OCI-LY1 (cell line): ENCODE data around the gene ZFYVE27.

Experiments used
- CTCF ChIP-seq: fragments of 200-600 bp; sonication (generic), shearing (Covaris generic); IDR thresholded peaks from 2 replicates; pipeline ENCODE4 v1.5.1; 2017; ENCODE audit warnings: mild to moderate bottlenecking, antibody characterized with exemption, low read length, moderate library complexity, mixed read lengths
- EZH2 ChIP-seq: fragments of 200-600 bp; sonication (generic), shearing (Covaris generic); IDR thresholded peaks from 2 replicates; pipeline ENCODE4 v1.8.0; 2017; ENCODE audit warnings: borderline replicate concordance, mixed run types, mild to moderate bottlenecking, antibody characterized with exemption, low read length, moderate library complexity, mixed read lengths

- TF ChIP-seq CTCF (no peak), EZH2 (no peak)
These were observed 13.9 kb upstream of the ZFYVE27 start for GRCh38 chr10:97723001-97723400.
